PC-3 (cell line): ENCODE data around the gene LAMA3. TPM values are rescaled to one million over a fixed set of nuclear protein-coding genes. Genes with fewer than 3 reads are reported as not detected.
A peak's percentile ranks its signal among the peaks of the same experiment; 100 is the strongest.

Source experiments
- ATAC-seq: fragments of 200-7000 bp; cut with Tn5 transposase; 2 replicates; pipeline ENCODE4 v1.9.1; 2020; ENCODE audit warnings: mild to moderate bottlenecking, moderate library complexity
- BruUV-seq: library from RNA; stranded (reverse); fragments of 400-500 nt; replicated peaks from 2 replicates; lab custom pipeline; 2021; lab: Mats Ljungman, UMichigan
- CTCF ChIA-PET: fragments of 300-600 bp; sonication (Branson Sonifier 250); formaldehyde crosslinking; loops from one replicate; lab custom pipeline; 2022; ENCODE audit warnings: antibody characterized with exemption; lab: Charles Lee
- POLR2A ChIA-PET: fragments of 300-600 bp; sonication (Branson Sonifier 250); formaldehyde crosslinking; loops from one replicate; lab custom pipeline; 2022; ENCODE audit warnings: antibody characterized with exemption; ENCODE audit not compliant: unreplicated experiment; lab: Charles Lee
- DNase-seq: peaks from one replicate; pipeline ENCODE4 v3.0.0-alpha.2; 2015
- H2AFZ ChIP-seq: fragments of 300-600 bp; sonication (generic); 2 replicates; pipeline ENCODE4 v1.6.0; 2016; ENCODE audit warnings: antibody characterized with exemption, low read length
- H3F3A ChIP-seq: fragments of 300-600 bp; sonication (generic); one replicate; pipeline ENCODE4 v1.6.0; 2017; ENCODE audit warnings: antibody characterized with exemption, low read length, control low read depth, mild to moderate bottlenecking; ENCODE audit not compliant: unreplicated experiment
- H3K27ac ChIP-seq: fragments of 300-600 bp; sonication (generic); 2 replicates; pipeline ENCODE4 v1.5.1; 2016; ENCODE audit warnings: mild to moderate bottlenecking, low read length
- H3K27me3 ChIP-seq: fragments of 300-600 bp; sonication (generic); 2 replicates; pipeline ENCODE4 v1.6.1; 2016; ENCODE audit warnings: low read length, mixed read lengths
- H3K36me3 ChIP-seq: fragments of 300-600 bp; sonication (generic); 2 replicates; pipeline ENCODE4 v1.6.1; 2016; ENCODE audit warnings: low read depth, mixed run types, low read length, mixed read lengths
- H3K4me1 ChIP-seq: fragments of 300-600 bp; sonication (generic); 2 replicates; pipeline ENCODE4 v1.5.1; 2016; ENCODE audit warnings: low read length; ENCODE audit not compliant: insufficient read depth
- H3K4me2 ChIP-seq: fragments of 300-600 bp; sonication (generic); 2 replicates; pipeline ENCODE4 v1.6.0; 2016; ENCODE audit warnings: low read length
- H3K4me3 ChIP-seq: fragments of 300-600 bp; sonication (generic); 2 replicates; pipeline ENCODE4 v1.5.1; 2016; ENCODE audit warnings: mild to moderate bottlenecking, low read length, mixed read lengths
- H3K79me2 ChIP-seq: fragments of 300-600 bp; sonication (generic); 2 replicates; pipeline ENCODE4 v1.6.1; 2017; ENCODE audit warnings: low read length, mixed read lengths
- H3K9ac ChIP-seq: fragments of 300-600 bp; sonication (generic); 2 replicates; pipeline ENCODE4 v1.6.0; 2016; ENCODE audit warnings: mild to moderate bottlenecking, low read length
- H3K9me2 ChIP-seq: fragments of 300-600 bp; sonication (generic); replicated peaks from 2 replicates; pipeline ENCODE4 v1.6.1; 2016; ENCODE audit warnings: mixed run types, low read length, mixed read lengths
- H3K9me3 ChIP-seq: fragments of 300-600 bp; sonication (generic); 2 replicates; pipeline ENCODE4 v1.6.1; 2016; ENCODE audit warnings: low read length, mixed read lengths
- H4K20me1 ChIP-seq: fragments of 300-600 bp; sonication (generic); 2 replicates; pipeline ENCODE4 v1.6.1; 2016; ENCODE audit warnings: low read length, mixed read lengths
- EZH2 ChIP-seq: fragments of 300-600 bp; sonication (generic); IDR thresholded peaks from one replicate; pipeline ENCODE4 v1.6.1; 2017; ENCODE audit warnings: antibody characterized with exemption, mild to moderate bottlenecking, low read length; ENCODE audit not compliant: unreplicated experiment
- EZH2phosphoT487 ChIP-seq: fragments of 300-600 bp; sonication (generic); IDR thresholded peaks from 2 replicates; pipeline ENCODE4 v1.6.1; 2018; ENCODE audit warnings: mild to moderate bottlenecking, antibody characterized with exemption, low read length, borderline replicate concordance
- intact Hi-C: fragments of 100-400 bp; cut with micrococcal nuclease; formaldehyde crosslinking; loops from 2 replicates; pipeline ENCODE4 v1.9.0; 2023
- total RNA-seq: library from RNA; depleted of rRNA; stranded (reverse); fragments of >200 nt; gene quantifications from 2 replicates; pipeline ENCODE4 v1.2.3, GENCODE V29; 2014
- TF ChIP-seq, protein P1 (sequence below): fragments of 300-600 bp; sonication (generic); conservative IDR thresholded peaks from 2 replicates; pipeline ENCODE4 v1.5.1; 2017; ENCODE audit warnings: antibody characterized with exemption, low read depth, mild to moderate bottlenecking, low read length

LAMA3 gene
- total RNA-seq, 1 experiment from 2014 or later = 224 TPM

DNA sequence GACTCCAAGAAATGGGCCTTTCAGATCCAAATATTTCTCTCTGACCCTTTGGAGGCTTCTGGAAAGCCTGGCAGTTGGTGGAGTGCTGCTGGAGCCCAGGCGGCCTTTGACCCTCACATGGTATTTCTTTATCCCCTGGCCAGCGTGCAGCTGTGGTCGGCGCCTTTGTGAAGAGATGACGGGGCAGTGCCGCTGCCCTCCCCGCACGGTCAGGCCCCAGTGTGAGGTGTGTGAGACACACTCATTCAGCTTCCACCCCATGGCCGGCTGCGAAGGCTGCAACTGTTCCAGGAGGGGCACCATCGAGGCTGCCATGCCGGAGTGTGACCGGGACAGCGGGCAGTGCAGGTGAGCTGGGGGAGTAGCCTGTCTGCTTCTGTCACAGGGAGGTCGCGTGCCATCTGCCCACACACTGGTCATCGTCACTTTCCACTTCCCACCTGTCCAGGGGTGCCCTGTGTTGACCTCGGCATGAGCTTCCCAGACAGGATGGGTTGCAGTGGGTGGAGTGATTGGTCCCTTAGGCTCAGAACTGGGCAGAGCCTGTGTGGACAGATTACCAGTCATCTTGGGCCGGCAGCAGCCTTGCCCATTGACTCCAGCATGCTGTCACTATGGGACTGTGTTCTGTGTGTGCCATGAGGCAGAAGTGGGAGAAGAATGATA, 158.2 kb downstream of the LAMA3 start:
- BruUV-seq = no TSS peak
- Histone ChIP-seq H3K9me3 (no peaks in the 10 kb centered on the region), H3K79me2 (no peaks in the 10 kb centered on the region; the same call in 1 of the 2 replicates), H3K4me2 (no peak overlapping the region), H3K27me3 (no peaks in the 10 kb centered on the region), H3K4me3 (no peak overlapping the region), H3K27ac (peak overlapping the region; percentile 97), H3K4me1 (peaks cover 61% of the 10 kb centered on the region), H3K9me2 (no peaks in the 10 kb centered on the region), H2AFZ (no peak overlapping the region), H3K9ac (peak overlapping the region; percentile 77; the same call in 1 of the 2 replicates), H4K20me1 (no peaks in the 10 kb centered on the region), H3F3A (peaks cover 4% of the 10 kb centered on the region), H3K36me3 (peaks cover 74% of the 10 kb centered on the region)
- no peak for ATAC-seq
- intact Hi-C loops = no loop called here
- POLR2A ChIA-PET = no interaction called here
- CTCF ChIA-PET = no interaction called here
- DNase-seq = no peak
- TF ChIP-seq EZH2phosphoT487 (no peak), EZH2 (no peak)
- TF ChIP-seq, protein P1, sequence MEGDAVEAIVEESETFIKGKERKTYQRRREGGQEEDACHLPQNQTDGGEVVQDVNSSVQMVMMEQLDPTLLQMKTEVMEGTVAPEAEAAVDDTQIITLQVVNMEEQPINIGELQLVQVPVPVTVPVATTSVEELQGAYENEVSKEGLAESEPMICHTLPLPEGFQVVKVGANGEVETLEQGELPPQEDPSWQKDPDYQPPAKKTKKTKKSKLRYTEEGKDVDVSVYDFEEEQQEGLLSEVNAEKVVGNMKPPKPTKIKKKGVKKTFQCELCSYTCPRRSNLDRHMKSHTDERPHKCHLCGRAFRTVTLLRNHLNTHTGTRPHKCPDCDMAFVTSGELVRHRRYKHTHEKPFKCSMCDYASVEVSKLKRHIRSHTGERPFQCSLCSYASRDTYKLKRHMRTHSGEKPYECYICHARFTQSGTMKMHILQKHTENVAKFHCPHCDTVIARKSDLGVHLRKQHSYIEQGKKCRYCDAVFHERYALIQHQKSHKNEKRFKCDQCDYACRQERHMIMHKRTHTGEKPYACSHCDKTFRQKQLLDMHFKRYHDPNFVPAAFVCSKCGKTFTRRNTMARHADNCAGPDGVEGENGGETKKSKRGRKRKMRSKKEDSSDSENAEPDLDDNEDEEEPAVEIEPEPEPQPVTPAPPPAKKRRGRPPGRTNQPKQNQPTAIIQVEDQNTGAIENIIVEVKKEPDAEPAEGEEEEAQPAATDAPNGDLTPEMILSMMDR = no peak

DNA sequence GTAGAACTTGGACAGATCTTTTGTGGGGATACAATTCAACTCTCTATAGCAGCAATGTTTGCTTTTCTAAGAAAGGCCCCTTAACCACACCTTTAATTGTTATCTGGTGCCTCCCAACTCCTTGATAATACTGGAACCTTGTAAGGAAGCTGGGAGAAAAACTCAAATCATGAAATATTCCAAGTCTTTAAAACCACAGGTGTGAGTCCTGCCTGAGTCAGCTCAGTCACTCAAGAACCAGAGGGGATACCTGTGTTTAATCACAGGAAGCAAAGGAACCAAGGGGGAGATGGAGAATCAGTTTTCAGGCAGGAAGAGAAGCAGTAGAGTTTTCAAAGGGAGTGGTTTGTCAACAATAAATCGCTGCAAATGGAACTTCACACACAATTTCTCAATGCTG, 159.9 kb downstream of the LAMA3 start:
- intact Hi-C loops = loop anchor here (1.0 kb wide), 3 partner anchors 13 to 23 kb away; no protein-coding TSS in a partner anchor
- ATAC-seq = peak; percentile 79
- peaks cover 70% of the 10 kb centered on the region for H3K36me3 ChIP-seq
- no peaks in the 10 kb centered on the region for H3K27me3 ChIP-seq
- ChIA-PET CTCF (interaction anchor here (0.5 to 1.1 kb wide), 3 partner anchors 70 to 223 kb away, joined by 3 to 5 read pairs (median 4); no protein-coding TSS in a partner anchor), POLR2A (interaction anchor here (0.8 kb wide), 1 partner anchor 21 kb away, joined by 3 read pairs; no protein-coding TSS in a partner anchor)
- no peaks in the 10 kb centered on the region; the same call in 1 of the 2 replicates for H3K79me2 ChIP-seq
- no peaks in the 10 kb centered on the region for H3K9me2 ChIP-seq
- H3K27ac ChIP-seq = peak overlapping the region; percentile 97
- no peak overlapping the region for H2AFZ ChIP-seq
- no peak overlapping the region; the same call in 1 of the 2 replicates for H3K4me3 ChIP-seq
- H3K9me3 ChIP-seq = no peaks in the 10 kb centered on the region
- H3K4me2 ChIP-seq = peak overlapping the region; percentile 67
- no peaks in the 10 kb centered on the region for H4K20me1 ChIP-seq
- peaks cover 66% of the 10 kb centered on the region for H3K4me1 ChIP-seq
- no peak for TF ChIP-seq EZH2
- TF ChIP-seq, protein P1 = no peak
- TF ChIP-seq EZH2phosphoT487 = no peak
- H3F3A ChIP-seq = peaks cover 4% of the 10 kb centered on the region
- BruUV-seq = no TSS peak
- peak; percentile 94 for DNase-seq
- H3K9ac ChIP-seq = peak overlapping the region; percentile 77
